Heart left ventricle (tissue), 13 donors: ENCODE results near the gene WDR48.

ENCODE experiments used
- CTCF ChIP-seq, 12 donors: fragments of 200-600 bp; sonication (generic) in 4 of 12; IDR thresholded peaks; one replicate each; pipeline versions ENCODE4 v1.5.0 to v1.8.0; 2018 to 2022; ENCODE audit warnings: antibody characterized with exemption in 12 of 12, mild to moderate bottlenecking in 5 of 12
- POLR2A ChIP-seq, 2 donors: fragments of 450-650 bp; IDR thresholded peaks; one replicate each; pipeline ENCODE4 v1.6.1; 2017; ENCODE audit warnings: antibody characterized with exemption in 2 of 2, mild to moderate bottlenecking in 2 of 2, moderate library complexity in 2 of 2
- donor health status: ischemic (EF 13 %, LVEDD 7.1; RV severe dilation, severe dysfunction).
- donor health status: DM: no; HTN: yes; CAD: no.
- donor health status: DM: no; HTN: no; CAD: no.
- donor health status: ischemic (EF 25% LVEDD 6.9; RV normal size, moderate dysfunction).
- donor health status: ischemic (EF 25% LVEDD 5.7; RV mildly dilated, moderate dysfunction).
- donor health status: ischemic (EF 35%, LVEDD 5.7; RV mildly dilated, moderate dysfunction).
- donor health status: nonischemic (EF 11% LVEDD 7.7; RV severe dilation, severe dysfunction).
- donor health status: DM: yes; HTN: yes; CAD: no.
- donor health status: PGD.
- donor health status: ischemic (EF 29% LVEDD 5.4; RV normal size, mild dysfunction).
- donor health status: nonischemic (EF 23%, LVEDD 6.1; RV moderate dilation, normal function).

DNA sequence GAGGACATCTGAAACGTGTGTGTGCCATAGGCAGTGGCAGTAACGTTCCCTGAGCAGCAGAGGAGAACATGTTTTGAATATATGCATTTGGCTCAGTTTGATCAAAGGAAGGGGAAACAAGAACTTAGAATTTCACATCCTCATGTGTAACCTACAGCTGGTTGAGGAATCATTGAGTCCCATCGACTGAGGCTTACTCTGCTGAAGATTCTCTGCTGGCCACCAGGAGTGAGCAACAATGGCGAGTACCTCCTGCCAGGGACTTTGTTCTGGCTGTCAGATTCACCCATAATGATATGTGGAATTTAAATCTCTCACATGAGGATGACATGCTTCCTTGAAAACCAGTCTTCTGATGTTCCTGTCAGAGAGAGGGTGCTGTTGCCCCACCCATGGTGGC, 34.3 kb downstream of the WDR48 start:
- TF ChIP-seq POLR2A (IDR thresholded peaks at IDR 0.05), result no peak
- TF ChIP-seq CTCF (IDR thresholded peaks at IDR 0.05), result no peak
